Mucosa of stomach (tissue), 1 donor: Measurements from ENCODE around the gene LAIR2.

Experiments
- H3K27me3 ChIP-seq: one replicate; pipeline ENCODE4 v1.7.0; 2013; ENCODE audit warnings: mild to moderate bottlenecking, low read length; ENCODE audit not compliant: control insufficient read depth, insufficient read depth
- H3K36me3 ChIP-seq: one replicate; pipeline ENCODE4 v1.7.0; 2013; ENCODE audit warnings: low read length; ENCODE audit not compliant: control insufficient read depth, insufficient read depth
- H3K4me1 ChIP-seq: one replicate; pipeline ENCODE4 v1.7.0; 2013; ENCODE audit warnings: mild to moderate bottlenecking, low read length; ENCODE audit not compliant: control insufficient read depth, insufficient read depth
- H3K4me3 ChIP-seq: one replicate; pipeline ENCODE4 v1.7.0; 2013; ENCODE audit warnings: low read length
- H3K9ac ChIP-seq: one replicate; pipeline ENCODE4 v1.7.0; 2013; ENCODE audit warnings: mild to moderate bottlenecking, low read length, moderate library complexity
- H3K9me3 ChIP-seq: one replicate; pipeline ENCODE4 v1.7.0; 2013; ENCODE audit warnings: mild to moderate bottlenecking, low read length, moderate library complexity; ENCODE audit not compliant: control insufficient read depth
- donor health status: Pancreatic carcinoma.

LAIR2 gene

GRCh38 chr19:54556194-54556593 lies 53.6 kb downstream of the LAIR2 start:
- H3K4me1 ChIP-seq = no peaks in the 10 kb centered on the region
- no peak overlapping the region for H3K4me3 ChIP-seq
- no peaks in the 10 kb centered on the region for H3K27me3 ChIP-seq
- H3K9me3 ChIP-seq = no peaks in the 10 kb centered on the region
- H3K36me3 ChIP-seq = no peaks in the 10 kb centered on the region
- no peak overlapping the region for H3K9ac ChIP-seq

- no peak overlapping the region for H3K9ac ChIP-seq
- H3K27me3 ChIP-seq = no peaks in the 10 kb centered on the region
- no peaks in the 10 kb centered on the region for H3K9me3 ChIP-seq
- no peaks in the 10 kb centered on the region for H3K4me1 ChIP-seq
- no peaks in the 10 kb centered on the region for H3K36me3 ChIP-seq
- H3K4me3 ChIP-seq = no peak overlapping the region
Measured at GRCh38 chr19:54558339-54558738, 55.7 kb downstream of the LAIR2 start.
